HG03196 (cell line): Measurements from ENCODE around the gene TCF15.
A peak's percentile ranks its signal among the peaks of the same experiment; 100 is the strongest.

ENCODE experiments used
- ATAC-seq: cut with Tn5 transposase; IDR thresholded peaks from one replicate; pipeline ENCODE4 v1.9.1; 2021; ENCODE audit not compliant: unreplicated experiment

TCF15 gene

DNA sequence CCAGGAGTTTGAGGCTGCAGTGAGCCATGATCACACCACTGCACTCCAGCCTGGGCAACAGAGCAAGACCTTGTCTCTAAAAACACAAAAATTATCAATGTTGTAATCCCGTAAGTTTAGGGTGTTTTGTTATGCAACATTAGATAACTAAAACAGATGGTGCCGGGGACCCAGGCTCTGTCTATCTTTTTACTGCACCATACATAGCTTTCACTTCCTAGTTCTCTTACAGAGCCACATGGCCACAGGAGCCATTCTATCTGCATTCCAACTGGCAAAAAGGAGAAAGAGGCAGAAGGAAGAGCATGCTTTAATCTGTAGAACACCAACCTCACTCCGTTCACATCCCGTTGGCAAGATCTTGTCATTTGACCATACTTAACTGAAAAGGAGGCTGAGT, 5.4 kb upstream of the TCF15 start:
- no peak for ATAC-seq

GRCh38 chr20:611843-612185, 1.7 kb upstream of the TCF15 start:
- no peak for ATAC-seq

- no peak for ATAC-seq
Measured at GRCh38 chr20:611047-611842, 1.1 kb upstream of the TCF15 start.

GRCh38 chr20:609371-609964, 641 bp downstream of the TCF15 start:
- no peak for ATAC-seq

GRCh38 chr20:608970-609369, 1.1 kb downstream of the TCF15 start:
- ATAC-seq, result no peak

DNA sequence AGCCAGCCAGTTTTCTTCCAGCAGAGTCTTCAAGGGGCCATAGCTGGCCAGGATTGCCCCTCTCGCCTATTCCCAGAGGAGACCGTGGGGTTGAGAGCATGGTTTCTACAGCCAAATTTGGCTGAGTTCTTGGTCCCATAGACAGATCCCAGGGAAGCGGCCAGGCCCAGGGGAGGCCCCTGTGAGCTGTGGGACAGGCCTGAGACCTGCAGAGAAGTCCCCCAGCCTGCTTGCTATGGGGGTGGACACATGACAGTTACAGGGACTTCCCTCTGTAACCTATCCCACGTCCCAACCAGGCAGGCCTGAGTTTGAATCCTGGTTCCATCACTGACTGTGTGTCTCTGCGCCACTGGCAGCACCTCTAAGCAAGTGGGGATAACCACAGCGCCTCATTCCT, 2.6 kb downstream of the TCF15 start:
- no peak for ATAC-seq

DNA sequence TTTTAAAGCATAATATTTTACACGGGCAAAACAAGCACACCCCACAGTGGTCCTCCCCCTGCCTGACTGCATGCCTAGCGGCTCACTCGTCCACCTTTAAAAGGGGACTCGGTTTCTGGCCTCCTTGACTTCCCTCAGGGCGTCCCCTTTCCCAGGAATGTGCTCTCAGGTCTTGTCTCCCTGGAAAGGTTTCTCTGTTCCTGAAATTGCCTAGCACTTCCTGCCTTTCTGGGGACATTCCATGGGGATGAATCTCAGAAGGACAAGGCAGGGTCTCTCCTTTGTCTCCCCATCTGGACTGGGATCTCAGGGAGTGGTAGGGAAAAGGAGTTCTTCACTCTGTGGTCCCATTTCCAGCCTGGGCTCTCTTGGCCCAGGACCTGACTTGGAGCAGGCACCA, 4.9 kb downstream of the TCF15 start:
- ATAC-seq, result no peak

GRCh38 chr20:603116-603640, 6.9 kb downstream of the TCF15 start:
- no peak for ATAC-seq

DNA sequence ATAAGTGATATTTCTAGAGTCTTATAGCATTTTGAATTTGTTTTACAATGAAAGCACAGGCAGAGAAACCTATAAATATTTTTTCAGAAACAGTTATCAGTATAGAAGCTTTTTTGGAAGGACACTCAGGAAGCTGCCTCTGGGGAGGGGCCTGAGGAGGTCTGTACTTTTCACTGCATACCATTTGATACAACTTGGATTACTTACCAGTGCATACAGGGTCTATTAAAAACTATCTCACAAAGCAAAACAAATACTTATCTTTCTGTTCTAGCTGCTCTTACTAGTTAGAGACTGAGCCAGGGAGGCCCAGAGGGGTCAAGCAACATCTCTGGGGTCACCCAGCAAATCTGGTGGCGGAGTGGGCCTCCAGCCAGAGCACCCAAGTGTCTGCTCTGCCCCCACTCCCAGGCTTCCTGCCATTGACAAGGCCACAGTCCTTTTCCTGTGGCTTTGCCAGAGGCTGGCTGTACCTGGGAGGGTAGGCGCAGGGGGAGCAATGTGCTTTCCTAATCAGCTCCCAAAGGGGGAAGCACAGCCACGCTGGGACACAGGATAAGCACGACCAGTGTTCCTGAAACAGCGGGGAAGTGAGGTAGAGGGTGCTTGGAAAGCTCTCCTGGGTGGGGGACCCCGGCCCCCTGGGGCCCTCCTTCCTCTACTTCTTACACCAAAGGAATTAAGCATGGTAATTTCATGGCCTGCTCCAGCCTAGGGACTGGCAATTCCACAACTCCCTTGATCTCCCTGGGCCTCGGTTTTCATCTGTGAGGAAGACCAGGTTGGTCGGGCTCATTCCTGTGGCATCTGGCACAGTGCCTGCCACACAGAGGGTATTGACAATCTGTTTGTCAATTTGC, 7.8 kb downstream of the TCF15 start:
- ATAC-seq, result no peak

GRCh38 chr20:600736-601135, 9.4 kb downstream of the TCF15 start:
- no peak for ATAC-seq

- ATAC-seq, result no peak
Measured at GRCh38 chr20:600141-600540, 10.0 kb downstream of the TCF15 start.

DNA sequence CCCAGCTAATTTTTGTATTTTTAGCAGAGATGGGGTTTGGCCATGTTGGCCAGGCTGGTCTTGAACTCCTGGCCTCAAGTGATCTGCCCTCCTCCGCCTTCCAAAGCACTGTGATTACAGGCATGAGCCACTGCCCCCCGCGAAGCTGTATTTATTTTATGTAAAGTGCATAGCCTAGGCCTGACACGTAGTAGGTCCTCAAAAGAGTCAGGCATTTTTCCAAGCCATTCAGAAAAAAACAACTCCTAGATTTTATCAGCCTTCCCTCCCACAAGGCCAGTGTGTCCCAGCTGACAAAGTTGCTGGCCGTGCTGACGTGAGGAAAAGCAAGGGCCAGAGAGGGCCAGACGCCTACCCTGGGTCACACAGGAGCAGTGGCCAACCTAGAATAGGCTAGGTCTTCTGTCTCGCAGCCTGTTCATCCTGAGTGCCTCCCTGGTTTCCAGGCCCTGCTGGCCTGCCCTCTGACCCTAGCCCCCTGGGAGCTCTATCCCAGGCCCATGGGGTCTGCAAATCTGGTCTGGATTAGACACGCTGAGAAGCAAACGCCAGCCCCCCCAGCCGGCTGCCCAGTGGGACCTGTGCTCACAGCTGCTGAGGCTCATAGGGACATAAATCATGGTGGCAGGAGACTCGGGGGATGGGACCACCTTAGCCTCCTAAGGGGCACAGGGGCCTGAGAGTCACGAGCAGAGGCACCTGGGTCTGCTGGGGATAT, 11.8 kb downstream of the TCF15 start:
- ATAC-seq, result no peak

DNA sequence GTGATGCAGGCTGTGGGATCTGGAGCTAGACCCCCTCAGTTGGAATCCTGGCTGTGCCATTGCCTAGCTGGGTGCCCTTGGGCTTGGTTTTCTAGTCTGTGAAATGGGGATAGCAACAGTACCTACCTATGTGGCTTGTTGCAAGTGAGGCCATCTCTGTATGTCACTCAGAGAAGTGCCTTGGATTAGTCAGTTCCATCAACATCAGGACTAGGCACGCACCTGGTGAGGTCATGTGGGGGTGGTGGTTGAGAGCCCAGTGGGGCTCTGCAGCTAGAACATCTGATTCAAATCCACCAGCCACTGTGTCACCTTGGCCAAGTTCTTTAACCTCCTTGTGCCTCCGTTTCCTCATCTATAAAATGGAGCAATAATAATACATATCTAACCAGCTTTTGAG, 12.5 kb downstream of the TCF15 start:
- ATAC-seq, result no peak

DNA sequence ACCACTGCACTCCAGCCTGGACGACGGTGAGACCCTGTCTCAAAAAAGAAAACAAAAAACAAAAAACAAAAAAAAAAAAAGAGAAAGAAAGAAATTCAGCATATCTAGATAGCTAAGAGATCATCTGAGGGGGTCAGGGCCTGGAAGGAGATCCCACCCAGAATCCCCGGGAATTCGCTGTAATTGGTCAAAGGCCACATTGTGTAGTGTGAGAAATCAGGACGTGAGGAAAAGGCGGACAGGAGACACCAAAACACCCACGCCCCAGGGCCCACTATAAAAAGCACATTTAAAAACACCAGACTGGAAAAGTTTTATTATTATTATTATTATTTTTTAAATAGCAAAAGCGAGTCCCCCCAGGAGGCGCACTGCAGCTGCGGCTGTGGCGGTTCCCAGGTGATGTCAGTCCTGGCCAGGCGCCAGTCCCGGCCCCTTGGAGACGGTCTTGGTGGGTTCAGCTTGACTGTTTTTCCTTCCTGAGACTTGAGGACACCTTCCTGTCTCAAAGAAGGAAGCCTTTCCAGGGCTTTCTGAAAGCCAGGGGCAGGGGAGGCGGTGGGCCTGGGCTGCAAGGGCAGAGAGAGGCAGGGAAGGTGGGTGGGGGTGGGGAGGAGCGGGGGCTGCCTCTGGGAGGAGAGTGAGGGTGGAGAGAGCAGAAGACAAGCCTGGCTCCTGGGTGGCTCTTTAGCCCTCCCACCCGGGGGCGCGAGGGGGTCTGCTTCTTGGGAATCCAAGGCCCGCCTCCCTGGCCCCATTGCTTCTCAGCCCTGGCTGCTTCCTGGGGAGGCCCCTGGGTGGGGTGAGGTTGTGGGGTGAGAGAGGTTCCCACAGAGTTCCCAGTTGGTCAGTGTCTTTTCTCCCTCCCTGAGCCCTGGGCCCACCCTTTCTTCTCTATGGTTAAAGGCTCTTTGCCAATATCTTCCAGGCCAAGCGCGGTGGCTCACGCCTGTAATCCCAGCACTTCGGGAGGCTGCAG, 14.5 kb downstream of the TCF15 start:
- ATAC-seq, result no peak

- ATAC-seq, result no peak
Measured at GRCh38 chr20:592506-592905, 17.6 kb downstream of the TCF15 start.

- ATAC-seq, result no peak
Measured at GRCh38 chr20:591941-592340, 18.2 kb downstream of the TCF15 start.

DNA sequence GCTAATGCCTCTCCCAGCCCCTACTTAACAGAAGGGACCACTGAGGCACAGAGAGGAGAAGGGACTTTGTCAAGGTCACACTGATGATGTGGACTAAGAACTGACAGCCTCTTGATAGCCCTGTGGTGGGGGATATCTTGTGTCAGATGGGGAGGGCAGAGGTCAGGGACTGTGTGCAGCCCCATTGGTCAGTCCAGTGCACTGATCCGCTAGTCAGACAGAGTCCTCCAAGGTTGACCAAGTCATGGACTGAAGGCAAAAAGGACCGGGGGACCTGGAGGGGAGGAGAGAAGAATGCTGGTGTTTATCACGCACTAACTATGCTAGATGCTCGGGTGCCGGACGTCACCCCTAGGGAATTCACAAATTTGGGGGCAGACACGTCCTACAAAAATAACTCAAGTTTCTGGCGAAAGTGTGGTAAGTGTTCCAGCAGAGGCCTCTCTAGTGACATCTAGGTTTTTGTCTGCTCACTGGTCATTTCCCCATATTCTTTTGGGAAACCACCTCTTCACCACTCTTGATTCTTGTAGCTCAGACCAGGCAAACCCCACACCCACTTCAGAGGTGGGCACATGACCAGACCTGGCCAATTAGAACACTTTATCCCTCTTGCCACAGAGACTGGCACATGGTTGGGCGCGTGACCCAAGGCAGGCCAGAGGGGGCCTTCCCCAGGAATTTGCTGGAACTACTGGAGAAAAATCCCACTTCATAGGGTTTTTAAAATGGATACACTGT, 21.0 kb downstream of the TCF15 start:
- ATAC-seq, result peak; percentile 58

DNA sequence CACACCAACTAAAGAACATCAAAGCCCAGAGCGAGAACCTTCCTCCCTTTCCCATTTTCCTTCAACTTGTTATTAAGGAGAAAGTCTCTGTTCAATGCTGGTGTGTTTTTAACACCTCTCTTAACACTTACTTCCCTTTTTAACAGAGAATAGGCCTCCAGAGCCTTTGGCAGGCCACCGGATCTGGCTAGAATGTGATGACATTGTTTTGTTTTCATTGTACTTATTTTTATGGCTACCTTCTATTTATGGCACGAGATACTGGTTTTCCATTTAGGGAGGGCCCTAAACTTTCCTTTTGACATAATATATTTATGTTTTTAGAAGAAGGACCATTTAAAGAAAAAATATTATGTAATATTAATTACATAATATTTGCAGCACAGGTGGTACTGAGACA, 21.6 kb downstream of the TCF15 start:
- no peak for ATAC-seq

DNA sequence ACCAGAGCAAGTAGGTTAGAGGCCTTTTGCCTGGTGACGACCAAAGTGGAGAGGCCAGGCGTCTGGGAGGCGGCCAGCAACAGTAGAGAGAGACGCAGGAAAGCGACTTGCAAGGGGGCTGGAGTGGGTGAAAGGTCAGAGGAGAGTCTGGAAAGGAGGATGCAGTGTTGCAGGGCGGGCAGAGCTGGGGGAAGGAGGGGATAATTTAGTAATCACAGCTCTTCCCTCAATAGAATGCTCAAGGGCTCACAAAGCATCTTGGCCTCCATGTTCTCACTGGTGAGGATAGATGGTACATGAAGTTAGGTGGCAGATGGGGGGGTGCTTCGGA, 25.2 kb downstream of the TCF15 start:
- ATAC-seq, result no peak
